Vagina (tissue), 2 donors: ENCODE results near the gene ADAM30. TPM values are rescaled to one million over a fixed set of nuclear protein-coding genes. Genes with fewer than 3 reads are reported as not detected.
"Not testable (repeated sequence)": the region's sequence is repeated elsewhere in the genome, so short reads cannot be mapped to it uniquely, and the experiment has no call there.

Experiments used
- DNase-seq, 2 donors: peaks; one replicate each; pipeline ENCODE4 v3.0.0-alpha.2; 2017; ENCODE audit errors: extremely low spot score in 2 of 2
- H3K27ac ChIP-seq: fragments of 200-600 bp; sonication (generic); one replicate; pipeline ENCODE4 v1.5.1; 2019
- H3K27me3 ChIP-seq: fragments of 200-600 bp; sonication (generic); one replicate; pipeline ENCODE4 v1.5.1; 2019
- H3K36me3 ChIP-seq, 2 donors: fragments of 200-600 bp; sonication (generic); one replicate each; pipeline ENCODE4 v1.5.1; 2017 to 2019
- H3K4me1 ChIP-seq: fragments of 200-600 bp; sonication (generic); one replicate; pipeline ENCODE4 v1.5.1; 2019
- H3K4me3 ChIP-seq, 2 donors: fragments of 200-600 bp; sonication (generic); 1 replicate in 1 of 2; 2 replicates in 1 of 2; pipeline ENCODE4 v1.5.1; 2016 to 2019
- H3K9me3 ChIP-seq: fragments of 200-600 bp; sonication (generic); one replicate; pipeline ENCODE4 v1.5.1; 2019
- POLR2A ChIP-seq, 2 donors: fragments of 450-650 bp; IDR thresholded peaks; one replicate each; pipeline ENCODE4 v1.6.1; 2017; ENCODE audit warnings: antibody characterized with exemption in 2 of 2, mild to moderate bottlenecking in 2 of 2, moderate library complexity in 2 of 2
- POLR2AphosphoS5 ChIP-seq, 2 donors: sonication (generic); formaldehyde crosslinking; IDR thresholded peaks; one replicate each; pipeline ENCODE4 v1.9.0; 2017; ENCODE audit warnings: antibody characterized with exemption in 2 of 2, mild to moderate bottlenecking in 2 of 2, low read depth in 1 of 2; ENCODE audit not compliant: insufficient read depth in 1 of 2
- intact Hi-C: fragments of 100-400 bp; cut with DNase I; formaldehyde crosslinking; loops from one replicate; pipeline ENCODE4 v1.15.1; 2023
- total RNA-seq: library from RNA; depleted of rRNA; stranded (reverse); fragments of >200 nt; gene quantifications from one replicate; pipeline ENCODE4 v1.2.3, GENCODE V29; 2016
- TF ChIP-seq, protein P1 (sequence below), 3 experiments: fragments of 450-650 bp in 2 of 3; fragments of 200-600 bp in 1 of 3; sonication (generic) in 1 of 3; IDR thresholded peaks; one replicate each; pipeline ENCODE4 v1.5.1; 2017 to 2019; ENCODE audit warnings: antibody characterized with exemption in 3 of 3, mild to moderate bottlenecking in 2 of 3, moderate library complexity in 2 of 3

ADAM30 gene
- total RNA-seq, 1 donor from 2014 or later: not detected

DNA sequence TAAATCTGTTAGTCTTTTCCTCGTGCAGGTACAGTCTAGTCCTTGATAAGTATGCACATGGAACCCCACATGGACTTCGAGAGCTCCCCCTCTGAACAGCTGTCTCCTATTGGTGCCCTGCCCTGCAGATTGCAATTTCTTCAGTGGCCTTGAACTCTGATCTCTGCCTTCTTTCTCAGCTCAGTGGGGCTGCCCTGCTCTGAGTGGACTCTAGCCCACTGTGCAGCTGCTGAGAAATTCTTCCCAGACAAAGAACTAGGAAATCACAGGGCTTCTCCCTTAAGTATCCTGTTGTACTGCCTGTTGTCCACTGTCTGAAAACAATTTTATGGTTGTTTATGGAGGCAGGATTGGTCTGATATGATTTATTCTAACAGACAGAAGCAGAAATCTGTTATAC lies 38.2 kb downstream of the ADAM30 start:
- Histone ChIP-seq H3K9me3 (no peaks in the 10 kb centered on the region), H3K27ac (no peak overlapping the region), H3K4me3 (no peak overlapping the region), H3K36me3 (no peaks in the 10 kb centered on the region), H3K27me3 (no peaks in the 10 kb centered on the region), H3K4me1 (no peaks in the 10 kb centered on the region)
- TF ChIP-seq, protein P1, sequence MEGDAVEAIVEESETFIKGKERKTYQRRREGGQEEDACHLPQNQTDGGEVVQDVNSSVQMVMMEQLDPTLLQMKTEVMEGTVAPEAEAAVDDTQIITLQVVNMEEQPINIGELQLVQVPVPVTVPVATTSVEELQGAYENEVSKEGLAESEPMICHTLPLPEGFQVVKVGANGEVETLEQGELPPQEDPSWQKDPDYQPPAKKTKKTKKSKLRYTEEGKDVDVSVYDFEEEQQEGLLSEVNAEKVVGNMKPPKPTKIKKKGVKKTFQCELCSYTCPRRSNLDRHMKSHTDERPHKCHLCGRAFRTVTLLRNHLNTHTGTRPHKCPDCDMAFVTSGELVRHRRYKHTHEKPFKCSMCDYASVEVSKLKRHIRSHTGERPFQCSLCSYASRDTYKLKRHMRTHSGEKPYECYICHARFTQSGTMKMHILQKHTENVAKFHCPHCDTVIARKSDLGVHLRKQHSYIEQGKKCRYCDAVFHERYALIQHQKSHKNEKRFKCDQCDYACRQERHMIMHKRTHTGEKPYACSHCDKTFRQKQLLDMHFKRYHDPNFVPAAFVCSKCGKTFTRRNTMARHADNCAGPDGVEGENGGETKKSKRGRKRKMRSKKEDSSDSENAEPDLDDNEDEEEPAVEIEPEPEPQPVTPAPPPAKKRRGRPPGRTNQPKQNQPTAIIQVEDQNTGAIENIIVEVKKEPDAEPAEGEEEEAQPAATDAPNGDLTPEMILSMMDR (IDR thresholded peaks at IDR 0.05): no peak
- TF ChIP-seq POLR2A (IDR thresholded peaks at IDR 0.05): no peak
- TF ChIP-seq POLR2AphosphoS5 (IDR thresholded peaks at IDR 0.05; ENCODE audit: insufficient read depth in 1 of 2, low read depth in 1 of 2): no peak
- DNase-seq: no peak
- intact Hi-C loops: no loop called here

DNA sequence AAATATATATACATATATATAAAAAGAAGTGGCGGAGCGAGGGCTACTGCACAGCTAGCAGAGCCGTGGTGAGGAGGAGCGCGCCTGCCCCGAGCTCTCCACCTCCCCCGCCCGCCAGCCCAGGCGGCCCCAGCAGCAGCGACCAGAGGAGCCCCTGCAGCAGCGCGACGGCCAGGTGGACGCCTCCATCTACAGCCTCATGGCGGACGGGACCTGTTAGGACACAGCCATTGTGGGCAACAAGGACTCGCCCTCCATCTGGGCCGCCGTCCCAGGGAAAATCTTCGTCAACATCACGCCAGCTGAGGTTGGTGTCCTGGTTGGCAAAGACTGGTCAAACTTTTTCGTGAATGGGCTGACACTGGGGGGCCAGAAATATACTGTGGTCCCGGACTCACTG lies 43.2 kb downstream of the ADAM30 start:
- no peak for DNase-seq
- Histone ChIP-seq H3K4me1 (no peaks in the 10 kb centered on the region), H3K27me3 (no peaks in the 10 kb centered on the region), H3K36me3 (no peaks in the 10 kb centered on the region), H3K9me3 (no peaks in the 10 kb centered on the region), H3K4me3 (no peak overlapping the region), H3K27ac (no peak overlapping the region)
- no peak for TF ChIP-seq POLR2A (IDR thresholded peaks at IDR 0.05)
- TF ChIP-seq, protein P1 (IDR thresholded peaks at IDR 0.05): no peak
- intact Hi-C loops: no loop called here

DNA sequence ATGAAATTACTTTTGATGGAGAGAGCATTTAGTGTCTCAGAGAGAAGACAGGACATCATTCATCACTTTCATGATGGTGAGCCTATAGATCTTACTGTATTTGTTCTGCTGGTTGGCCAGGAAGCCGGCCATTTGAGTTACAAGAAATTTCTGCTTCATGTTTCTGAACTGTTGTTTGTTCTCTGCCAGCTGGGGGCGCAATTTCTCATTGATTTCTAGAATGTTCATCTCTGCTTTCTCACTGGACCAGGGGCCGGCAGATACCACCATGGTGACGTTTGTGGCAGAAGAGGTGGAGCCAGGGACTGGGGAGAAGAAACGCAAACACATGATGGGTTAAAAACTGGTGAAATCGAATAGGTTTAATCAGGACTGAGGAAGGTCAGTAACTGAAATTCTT lies 52.1 kb downstream of the ADAM30 start:
- H3K4me1 ChIP-seq, H3K36me3 ChIP-seq, DNase-seq, H3K4me3 ChIP-seq, H3K27me3 ChIP-seq, H3K27ac ChIP-seq, intact Hi-C loops, H3K9me3 ChIP-seq: not testable (repeated sequence)

Other genes starting within 250 kb of the ADAM30 start
- 3.7 TPM for gene ZNF697, start 248.2 kb downstream of the ADAM30 start, total RNA-seq
- gene PHGDH, start 184.6 kb downstream of the ADAM30 start, total RNA-seq: 92.6 TPM
- gene HMGCS2, start 127.6 kb downstream of the ADAM30 start, total RNA-seq: 22.8 TPM
- gene REG4, start 85.1 kb downstream of the ADAM30 start, total RNA-seq: not detected
- gene NOTCH2, start 173.1 kb upstream of the ADAM30 start, total RNA-seq: 75.6 TPM